HG03039 (cell line): ENCODE results near the gene MICAL3.
A peak's percentile ranks its signal among the peaks of the same experiment; 100 is the strongest.
"Not testable (repeated sequence)": the region's sequence is repeated elsewhere in the genome, so short reads cannot be mapped to it uniquely, and the experiment has no call there.

ENCODE experiments used
- ATAC-seq: cut with Tn5 transposase; IDR thresholded peaks from one replicate; pipeline ENCODE4 v1.9.1; 2021; ENCODE audit warnings: mild to moderate bottlenecking, moderate library complexity; ENCODE audit not compliant: unreplicated experiment

MICAL3 gene

GRCh38 chr22:17773606-17774205 lies 250.7 kb downstream of the MICAL3 start:
- ATAC-seq = no peak

DNA sequence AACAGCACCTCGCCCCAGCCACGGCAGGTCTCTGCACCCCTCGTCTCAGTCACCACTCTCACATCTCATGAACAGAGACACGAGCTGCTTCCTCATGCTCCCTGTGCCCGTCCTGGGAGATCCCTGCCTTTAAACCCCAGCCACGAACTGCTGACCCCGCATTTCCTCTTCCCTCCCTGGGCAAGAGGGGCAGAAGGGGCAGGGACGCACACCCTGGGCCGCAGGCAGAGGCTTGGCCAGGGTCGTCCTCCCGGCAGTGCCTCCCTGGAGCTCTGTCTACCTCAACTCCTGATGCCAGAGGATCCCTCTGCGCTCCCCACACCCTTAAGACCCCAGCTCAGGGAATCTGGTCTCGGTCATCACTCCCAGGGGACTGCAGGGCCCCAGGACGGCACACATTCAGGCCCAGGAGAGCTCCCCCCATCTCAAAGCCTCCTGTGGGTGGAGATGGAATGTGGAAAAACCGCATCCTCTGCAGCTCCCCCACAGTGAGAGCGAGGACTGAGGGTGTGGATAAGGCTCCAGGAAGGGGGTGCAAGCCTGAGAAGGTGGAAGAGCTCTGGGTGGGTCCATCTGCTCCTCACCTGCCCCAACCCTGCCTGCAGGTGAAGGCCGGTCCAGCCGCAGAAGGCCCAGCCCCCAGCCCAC lies 251.3 kb downstream of the MICAL3 start:
- no peak for ATAC-seq

- ATAC-seq = no peak
These were observed 252.0 kb downstream of the MICAL3 start for GRCh38 chr22:17772249-17772957.

DNA sequence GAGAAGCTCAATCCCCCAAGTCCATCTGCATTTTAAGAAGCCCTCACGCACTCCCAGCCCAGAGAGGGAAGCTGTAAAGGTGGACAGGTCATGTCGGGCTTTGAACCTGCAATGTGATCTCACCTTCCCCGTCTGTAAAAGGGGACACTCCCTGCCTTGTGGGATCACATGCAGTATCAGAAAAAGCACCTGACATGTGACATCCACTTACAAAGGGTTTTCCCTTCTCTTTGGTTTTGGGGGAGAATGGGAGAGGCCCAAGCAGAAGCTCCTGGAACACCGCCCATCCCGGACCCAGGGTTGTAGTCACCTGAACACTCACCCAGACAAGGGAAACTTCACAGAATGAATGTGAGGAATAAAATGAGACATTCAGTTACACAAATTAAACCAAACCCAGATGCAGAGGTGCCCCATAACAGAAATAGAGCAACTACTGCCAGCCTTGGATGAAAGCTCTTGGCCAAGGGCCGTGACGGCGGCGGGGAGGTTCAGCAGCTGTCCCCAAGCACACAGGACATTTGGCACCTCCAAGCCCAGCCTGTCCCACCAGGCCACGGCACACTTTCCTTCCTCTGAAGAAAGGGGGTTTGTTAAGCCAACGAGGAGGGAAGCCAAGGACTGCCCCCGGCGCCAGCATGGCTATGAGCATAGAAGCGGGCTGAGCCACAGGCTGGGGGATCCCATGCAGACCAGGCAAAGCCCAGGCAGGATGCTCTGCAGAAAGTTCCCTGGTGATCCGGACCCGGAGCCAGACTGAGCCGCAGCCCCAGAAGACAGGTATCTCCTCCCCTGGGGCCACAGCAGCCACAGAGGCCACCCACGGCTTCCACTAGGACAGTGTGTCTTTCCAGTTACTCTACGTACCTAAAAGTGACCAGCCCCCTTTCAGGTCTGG lies 253.9 kb downstream of the MICAL3 start:
- ATAC-seq = no peak

GRCh38 chr22:17769716-17770082 lies 254.7 kb downstream of the MICAL3 start:
- ATAC-seq = no peak

DNA sequence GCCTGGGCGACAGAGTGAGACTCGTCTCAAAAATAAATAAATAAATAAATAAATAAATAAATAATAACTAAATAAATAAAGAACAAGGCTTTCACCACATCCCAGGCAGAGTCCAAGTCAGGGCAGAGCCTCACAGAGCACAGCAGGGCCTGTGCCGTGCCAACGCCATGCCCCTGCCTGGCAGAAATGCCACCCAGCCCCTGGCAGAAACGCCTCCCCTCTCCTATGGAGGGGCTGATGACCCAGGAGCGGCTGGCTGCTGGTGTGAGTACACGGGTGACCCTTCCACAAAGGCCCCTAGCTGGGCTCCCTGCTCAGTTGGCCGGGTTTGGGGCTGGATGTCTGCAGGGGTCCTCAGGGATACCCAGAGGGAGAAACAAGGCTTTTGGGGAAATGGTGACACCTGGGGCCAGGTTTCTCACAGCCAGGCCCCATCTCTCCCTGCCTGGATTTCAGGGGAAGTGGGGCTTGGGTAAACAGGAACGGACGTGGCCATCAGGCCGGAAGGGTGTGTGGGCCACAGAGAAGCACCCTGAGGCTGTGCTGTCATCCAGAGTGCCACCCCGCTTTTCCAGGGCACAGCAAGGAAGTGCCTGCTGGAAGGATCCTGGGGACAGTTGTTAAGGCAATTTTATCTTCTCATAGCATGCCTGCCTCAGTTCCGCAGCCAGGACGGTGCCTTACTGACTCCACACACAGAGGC lies 255.2 kb downstream of the MICAL3 start:
- no peak for ATAC-seq

DNA sequence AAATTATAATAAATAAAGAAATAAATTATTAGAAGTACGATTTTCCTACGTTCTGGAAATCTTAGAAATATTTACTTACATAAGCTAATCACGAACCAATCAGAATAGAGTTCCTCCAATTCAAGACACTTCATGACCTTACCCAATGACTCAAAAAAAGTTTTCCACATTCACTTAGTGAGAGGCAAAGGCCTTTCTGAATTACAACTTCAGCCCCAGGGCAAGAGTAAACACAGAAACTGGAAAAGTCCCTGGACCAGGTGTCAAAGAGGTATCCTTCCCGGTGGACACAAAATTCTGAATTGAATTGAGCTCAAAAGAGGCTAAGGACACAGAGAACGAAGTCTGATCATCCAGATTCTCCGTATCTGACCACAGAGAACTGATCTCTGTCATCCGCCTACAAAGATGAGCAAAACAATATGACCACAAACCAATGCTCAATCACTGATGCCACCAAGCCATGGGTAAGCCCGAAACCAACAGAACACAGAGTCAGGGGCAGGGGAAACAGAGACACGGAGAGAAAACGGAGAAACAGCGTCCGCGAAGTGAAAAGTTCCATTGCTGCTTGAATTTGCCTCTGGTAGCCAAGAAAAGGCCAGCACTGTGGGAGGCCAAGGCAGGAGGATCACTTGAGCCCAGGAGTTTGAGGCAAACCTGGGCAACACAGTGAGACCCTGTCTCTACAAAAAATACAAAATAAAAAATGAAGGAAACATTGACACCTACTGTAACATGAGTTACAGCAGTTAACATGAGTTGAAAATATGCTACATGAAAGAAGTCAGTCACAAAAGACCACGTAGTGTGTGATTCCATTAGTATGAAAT lies 256.9 kb downstream of the MICAL3 start:
- ATAC-seq = peak; percentile 70

DNA sequence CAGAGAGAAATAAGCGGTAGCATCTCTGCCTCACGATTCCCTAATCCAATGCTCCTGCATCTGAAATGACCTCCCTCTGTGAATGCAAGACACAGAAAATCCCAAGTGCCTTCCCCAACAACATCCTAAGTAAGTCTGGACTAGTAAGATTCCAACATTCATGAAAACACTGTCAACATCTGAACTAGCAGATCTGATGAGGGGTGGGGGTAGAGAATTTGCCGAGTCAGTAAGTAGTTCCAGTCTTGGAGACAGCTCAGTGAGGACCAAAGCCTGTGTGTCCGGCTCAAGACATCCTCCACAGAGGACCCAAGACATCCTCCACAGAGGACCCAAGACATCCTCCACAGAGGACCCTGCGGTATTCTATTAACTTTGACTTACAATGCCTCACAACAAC lies 259.5 kb downstream of the MICAL3 start:
- not testable (repeated sequence) for ATAC-seq

- no peak for ATAC-seq
These were observed 260.3 kb downstream of the MICAL3 start for GRCh38 chr22:17764036-17764435.

DNA sequence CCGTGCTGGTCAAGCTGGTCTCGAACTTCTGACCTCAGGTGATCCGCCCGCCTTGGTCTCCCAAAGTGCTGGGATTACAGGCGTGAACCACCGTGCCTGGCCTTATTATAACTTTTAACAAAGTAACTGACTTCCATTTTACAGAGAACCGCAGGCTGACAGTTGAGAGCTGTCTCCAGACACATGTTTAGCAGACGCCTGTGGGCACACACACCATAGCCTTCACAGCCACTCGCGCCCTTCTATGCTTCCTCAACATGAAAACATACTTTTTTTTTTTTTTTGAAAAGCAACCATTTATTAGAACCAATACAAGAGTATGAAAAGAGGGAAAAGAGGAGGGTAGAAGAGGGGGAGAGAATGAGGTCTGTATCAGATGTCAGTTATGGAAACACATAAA lies 260.9 kb downstream of the MICAL3 start:
- not testable (repeated sequence) for ATAC-seq

DNA sequence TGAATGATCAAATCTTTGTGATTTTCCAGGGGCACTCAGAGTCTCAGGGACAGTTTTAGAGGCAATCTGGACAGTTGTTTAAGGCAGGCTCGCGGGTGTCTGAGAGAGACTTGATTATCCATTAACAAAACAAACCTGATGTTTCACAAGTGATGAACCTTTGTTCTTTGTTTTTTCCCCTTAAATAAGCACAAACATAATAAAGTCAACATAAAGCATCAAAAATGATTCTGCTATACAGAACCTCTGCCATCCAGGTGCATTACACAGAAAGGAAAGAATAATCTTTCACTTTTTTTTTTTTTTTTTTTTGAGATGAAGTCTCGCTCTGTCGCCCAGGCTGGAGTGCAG lies 263.2 kb downstream of the MICAL3 start:
- ATAC-seq = no peak

- ATAC-seq = no peak
These were observed 270.0 kb downstream of the MICAL3 start for GRCh38 chr22:17754233-17754925.

DNA sequence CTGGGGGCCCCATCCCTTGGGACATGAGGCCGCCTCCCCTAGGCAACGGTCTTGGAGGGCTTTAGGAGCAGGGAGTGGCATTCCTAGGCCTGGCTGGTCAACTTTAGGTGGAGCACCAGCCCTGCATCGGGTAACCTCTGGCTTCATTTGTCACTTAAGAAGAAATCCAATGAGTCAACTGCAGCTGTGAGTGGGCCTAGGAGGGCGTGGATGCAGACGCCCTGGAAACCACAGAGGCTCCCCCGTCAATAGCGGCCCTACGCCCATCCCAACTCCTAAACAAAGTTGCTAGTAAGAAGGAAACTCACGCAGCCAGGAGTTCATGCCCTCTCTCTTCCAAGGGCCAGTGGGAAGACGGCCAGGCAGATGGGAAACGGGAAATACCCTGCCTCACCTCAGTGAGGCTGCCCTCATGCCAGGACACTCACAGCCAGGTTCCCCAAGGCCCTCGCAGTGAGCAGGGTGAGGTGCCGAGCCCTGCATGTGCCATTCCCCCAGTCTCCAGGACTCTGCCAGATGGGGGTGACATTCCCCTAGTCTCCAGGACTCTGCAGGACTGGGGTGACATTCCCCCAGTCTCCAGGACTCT lies 270.9 kb downstream of the MICAL3 start:
- no peak for ATAC-seq

- no peak for ATAC-seq
These were observed 272.8 kb downstream of the MICAL3 start for GRCh38 chr22:17751596-17751995.

GRCh38 chr22:17749605-17750395 lies 274.6 kb downstream of the MICAL3 start:
- ATAC-seq = no peak

DNA sequence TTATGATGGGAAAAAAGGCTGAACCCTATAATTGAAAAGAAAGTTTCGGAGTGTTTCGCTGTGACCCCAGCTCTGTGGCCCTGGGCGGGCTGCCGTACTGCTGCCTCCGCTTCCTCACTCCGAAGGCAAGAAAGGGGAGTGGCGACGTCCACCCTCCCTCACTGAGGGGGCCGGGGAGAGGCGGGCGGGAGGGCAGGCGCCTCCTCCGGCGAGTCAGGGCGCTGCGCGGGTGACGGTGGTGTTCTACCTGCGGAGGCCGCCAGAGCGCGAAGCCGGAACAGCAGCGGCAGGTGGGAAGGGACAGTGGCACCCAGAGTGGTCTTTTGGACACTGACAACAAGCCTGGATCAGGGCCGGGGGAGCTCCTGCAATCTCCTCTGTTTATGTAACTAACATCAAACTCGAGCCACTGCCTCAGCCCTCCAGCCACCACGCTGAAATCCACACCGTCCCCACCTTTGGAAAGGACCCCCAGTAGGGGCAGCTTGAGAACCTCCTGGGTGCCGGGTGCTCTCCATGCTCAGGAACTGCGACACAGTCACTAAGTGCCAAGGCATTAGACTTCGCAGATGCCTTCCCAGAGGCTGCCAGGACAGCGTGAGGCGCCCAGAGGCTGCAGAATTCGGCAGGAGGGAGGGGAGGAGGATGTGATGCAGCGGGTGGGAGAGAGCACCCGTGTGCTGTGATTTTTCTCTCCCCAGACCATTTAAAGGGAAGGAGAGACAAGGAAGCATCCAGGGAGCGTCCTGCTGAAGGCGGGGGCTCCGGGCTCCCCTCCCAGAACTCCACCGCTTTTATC lies 275.6 kb downstream of the MICAL3 start:
- no peak for ATAC-seq

DNA sequence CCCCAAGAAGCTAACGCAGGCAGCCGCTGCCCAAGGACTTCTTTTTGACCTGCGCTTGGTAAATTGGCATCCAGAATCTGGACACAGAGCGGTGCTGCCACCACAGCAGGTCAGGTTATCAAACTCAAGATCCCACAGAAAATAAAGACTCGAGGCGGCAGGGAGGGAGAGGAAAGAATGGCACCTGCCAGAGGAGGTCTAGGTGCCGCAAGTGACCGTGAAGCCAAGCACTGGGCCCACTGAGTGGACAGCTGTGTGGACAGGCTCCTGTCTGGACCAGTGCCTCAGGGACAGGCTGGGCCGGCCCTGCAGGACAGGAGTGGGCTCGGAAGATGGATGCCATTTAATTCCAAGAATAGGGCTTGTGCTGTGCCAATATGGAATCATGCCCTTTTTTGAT lies 277.4 kb downstream of the MICAL3 start:
- ATAC-seq = no peak
